HG02678 (cell line): ENCODE measurements around the gene TENT4B.
"Not testable (repeated sequence)": the region's sequence is repeated elsewhere in the genome, so short reads cannot be mapped to it uniquely, and the experiment has no call there.

ENCODE experiments used
- ATAC-seq: cut with Tn5 transposase; IDR thresholded peaks from one replicate; pipeline ENCODE4 v1.9.1; 2021; ENCODE audit warnings: mild to moderate bottlenecking, moderate library complexity; ENCODE audit not compliant: unreplicated experiment

TENT4B gene

DNA sequence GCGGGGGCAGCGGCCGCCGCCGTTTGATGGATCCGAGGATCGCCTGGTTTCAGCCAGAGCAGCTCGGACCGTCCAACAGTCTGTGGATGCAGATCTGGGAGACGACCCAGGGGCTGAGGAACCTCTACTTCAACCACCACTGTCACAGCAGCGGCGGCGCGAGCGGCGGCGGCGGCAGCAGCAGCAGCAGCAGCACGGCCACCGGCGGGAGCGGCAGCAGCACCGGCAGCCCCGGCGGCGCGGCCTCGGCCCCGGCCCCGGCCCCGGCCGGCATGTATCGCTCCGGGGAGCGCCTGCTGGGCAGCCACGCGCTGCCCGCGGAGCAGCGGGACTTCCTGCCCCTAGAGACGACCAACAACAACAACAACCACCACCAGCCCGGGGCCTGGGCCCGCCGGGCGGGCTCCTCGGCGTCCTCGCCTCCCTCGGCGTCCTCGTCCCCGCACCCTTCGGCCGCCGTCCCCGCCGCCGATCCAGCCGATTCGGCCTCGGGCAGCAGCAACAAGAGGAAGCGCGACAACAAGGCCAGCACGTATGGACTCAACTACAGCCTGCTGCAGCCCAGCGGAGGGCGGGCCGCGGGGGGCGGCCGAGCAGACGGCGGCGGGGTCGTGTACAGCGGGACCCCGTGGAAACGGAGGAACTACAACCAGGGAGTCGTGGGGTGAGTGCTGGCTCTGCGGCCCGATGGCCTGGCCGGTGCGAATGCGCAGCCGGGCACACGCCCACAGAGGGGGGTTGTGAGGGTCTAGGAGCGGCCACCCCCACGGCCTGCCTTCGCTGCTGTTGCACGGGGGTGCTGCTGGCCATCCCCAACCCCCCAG is 702 bp downstream of the TENT4B start:
- ATAC-seq = peak; percentile 13

GRCh38 chr16:50154420-50154950 is 1.4 kb downstream of the TENT4B start:
- ATAC-seq = no peak

GRCh38 chr16:50155925-50156324 is 2.8 kb downstream of the TENT4B start:
- ATAC-seq = no peak

DNA sequence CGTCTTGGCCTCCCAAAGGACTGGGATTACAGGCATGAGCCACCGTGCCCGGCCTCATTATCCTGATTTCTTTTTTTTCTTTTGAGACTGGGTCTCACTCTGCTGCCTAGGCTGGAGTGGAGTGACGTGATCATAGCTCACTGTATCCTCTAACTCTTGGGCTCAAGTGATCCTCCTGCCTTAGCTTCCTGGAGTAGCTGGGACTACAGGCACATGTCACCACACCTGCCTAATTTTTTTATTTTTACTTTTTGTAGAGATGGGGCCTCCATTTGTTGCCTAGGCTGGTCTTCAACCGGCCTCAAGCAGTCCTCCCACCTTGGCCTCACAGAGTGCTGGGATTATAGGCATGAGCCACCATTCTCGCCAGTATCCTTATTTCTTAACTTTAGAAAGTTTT is 3.5 kb downstream of the TENT4B start:
- no peak for ATAC-seq

GRCh38 chr16:50160495-50161164 is 7.5 kb downstream of the TENT4B start:
- ATAC-seq = no peak

- no peak for ATAC-seq
Measured at GRCh38 chr16:50161950-50162349, 8.8 kb downstream of the TENT4B start.

DNA sequence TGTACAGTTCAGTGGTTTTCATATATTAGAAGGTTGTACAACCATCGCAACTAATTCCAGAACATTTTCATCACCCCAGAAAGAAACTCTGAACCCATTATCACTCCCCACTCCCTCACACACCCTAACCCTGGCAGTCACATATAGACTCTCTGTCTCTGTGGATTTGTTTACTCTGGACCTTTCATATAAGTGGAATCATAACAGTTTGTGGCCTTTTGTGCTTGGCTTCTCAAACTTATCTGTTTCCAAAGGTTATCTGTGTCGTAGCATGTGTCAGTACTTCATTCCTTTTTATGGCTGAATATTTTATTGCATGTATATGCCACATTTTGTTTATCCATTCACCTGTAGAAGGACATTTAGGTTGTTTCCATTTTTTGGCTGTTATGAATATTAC is 12.4 kb downstream of the TENT4B start:
- no peak for ATAC-seq

DNA sequence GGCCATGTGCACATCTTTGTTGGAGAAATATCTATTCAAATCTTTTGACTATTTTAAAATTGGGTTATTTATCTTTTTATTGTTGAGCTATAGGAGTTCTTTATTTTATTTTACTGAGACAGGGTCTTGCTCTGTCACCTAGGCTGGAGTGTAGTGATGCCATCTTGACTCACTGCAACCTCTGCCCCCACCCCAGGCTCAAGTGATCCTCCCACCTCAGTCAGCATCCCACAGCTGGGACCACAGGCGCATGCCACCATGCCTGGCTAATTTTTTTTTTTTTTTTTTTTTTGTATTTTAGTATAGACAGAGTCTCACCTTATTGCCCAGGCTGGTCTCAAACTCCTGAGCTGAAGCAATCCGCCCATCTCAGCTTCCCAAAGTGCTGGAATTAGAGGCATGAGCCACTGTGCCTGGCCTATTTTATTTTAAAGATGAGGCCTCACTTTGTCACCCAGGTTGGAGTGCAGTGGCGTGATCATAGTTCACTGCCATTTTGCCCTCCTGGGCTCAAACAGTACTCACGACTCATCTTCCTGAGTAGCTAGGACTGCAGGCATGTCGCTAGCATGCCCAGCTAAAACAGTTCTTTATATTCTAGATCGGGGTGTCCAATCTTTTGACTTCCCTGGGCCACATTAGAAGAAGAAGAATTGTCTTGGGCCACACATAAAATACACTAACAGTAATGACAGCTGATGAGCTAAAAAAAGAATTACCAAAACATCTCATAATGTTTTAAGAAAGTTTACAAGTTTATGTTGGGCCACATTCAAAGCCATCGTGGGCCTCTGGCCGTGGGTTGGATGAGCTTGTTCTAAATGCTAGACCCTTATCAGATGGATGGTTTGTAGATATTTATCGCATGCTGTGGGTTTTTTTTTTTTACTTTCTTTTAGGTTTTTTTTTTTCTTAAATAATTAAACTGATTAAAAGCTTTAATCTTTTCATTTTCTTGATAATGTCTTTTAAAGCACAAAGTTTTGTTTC is 13.7 kb downstream of the TENT4B start:
- no peak for ATAC-seq

GRCh38 chr16:50167556-50167955 is 14.4 kb downstream of the TENT4B start:
- no peak for ATAC-seq

DNA sequence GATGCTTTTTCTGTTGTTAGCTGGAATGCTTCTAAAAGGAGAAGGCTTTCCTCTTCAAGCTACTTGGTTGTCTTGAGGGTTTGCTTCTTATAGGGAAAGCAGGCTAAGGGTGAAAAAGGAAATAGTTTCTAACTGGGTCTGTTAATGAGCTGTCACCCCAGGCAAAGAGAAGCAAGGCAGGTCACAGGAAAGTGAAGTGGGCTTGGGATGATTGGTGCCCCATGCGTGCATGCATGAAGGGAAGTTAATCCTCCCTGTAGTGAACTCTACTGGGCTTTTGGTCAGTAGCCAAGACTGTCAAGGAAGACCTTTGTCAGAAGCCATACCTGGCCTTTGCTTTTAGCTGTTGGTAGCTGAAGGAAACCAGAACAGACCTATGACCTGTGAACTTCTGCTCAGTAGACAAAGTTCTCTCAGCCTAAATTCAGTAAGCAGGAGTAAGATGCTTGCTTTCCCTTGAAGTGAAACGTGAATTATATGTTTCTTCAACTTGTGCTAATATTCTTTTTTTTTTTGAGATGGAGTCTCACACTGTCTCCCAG is 16.5 kb downstream of the TENT4B start:
- ATAC-seq = no peak

DNA sequence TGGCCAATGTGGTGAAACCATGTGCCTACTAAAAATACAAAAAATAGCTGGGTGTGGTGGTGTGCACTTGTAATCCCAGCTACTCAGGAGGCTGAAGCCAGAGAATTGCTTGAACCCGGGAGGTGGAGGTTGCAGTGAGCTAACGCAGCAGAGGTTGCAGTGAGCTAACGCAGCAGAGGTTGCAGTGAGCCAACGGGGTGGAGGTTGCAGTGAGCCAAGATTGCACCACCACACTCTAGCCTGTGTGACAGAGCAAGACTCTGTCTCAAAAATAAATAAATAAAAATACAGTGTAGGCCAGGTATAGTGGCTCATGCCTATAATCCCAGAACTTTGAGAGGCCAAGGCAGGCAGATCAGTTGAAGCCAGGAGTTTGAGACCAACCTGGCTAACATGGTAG is 18.7 kb downstream of the TENT4B start:
- not testable (repeated sequence) for ATAC-seq

DNA sequence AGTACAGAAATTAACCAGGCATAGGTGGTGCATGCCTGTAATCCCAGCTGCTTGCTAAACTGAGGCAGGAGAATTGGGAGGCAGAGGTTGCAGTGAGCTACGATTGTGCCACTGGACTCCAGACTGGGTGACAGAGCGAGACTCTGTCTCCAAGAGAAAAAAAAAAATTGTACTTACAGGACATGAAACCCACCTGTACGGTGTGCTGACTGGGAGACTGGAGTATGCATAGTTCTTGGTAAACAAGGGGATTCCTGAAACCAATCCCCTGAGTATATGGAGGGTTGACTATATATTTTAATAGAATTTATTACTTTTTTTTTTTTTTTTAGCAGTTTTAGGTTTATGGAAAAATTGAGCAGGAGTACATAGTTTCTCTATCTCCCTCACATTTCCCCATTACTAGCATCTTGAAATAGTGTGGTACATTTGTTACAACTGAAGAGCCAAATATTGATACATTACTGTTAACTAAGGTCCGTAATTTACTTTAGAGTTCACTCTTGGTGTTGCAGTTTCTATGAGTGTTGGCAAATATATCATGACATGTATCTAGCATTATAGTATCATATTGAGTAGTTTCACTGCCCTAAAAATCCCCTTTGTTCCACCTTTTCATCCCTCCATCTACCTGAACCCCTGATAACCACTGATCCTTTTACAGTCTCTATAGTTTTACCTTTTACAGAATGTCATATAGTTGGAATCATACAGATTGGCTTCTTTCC is 19.3 kb downstream of the TENT4B start:
- no peak for ATAC-seq

DNA sequence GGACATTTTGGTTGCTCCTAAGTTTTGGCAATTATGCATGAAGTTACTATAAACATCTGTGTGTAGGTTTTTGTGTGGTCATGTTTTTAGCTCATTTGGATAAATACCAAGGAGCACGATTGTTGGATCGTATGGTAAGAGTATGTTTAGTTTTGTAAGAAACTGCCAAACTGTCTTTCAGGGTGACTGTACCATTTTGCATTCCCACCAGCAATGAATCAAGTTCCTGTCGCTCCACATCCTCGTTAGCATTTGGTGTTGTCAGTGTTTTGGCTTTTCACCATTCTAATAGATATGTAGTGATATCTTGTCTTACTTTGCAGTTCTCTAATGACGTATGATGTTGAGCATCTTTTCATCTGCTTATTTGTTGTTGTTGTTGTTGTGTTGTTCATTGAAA is 20.2 kb downstream of the TENT4B start:
- no peak for ATAC-seq

- no peak for ATAC-seq
Measured at GRCh38 chr16:50178491-50178941, 25.4 kb downstream of the TENT4B start.

- ATAC-seq = no peak
Measured at GRCh38 chr16:50182441-50182840, 29.3 kb downstream of the TENT4B start.

- no peak for ATAC-seq
Measured at GRCh38 chr16:50183316-50183715, 30.2 kb downstream of the TENT4B start.

DNA sequence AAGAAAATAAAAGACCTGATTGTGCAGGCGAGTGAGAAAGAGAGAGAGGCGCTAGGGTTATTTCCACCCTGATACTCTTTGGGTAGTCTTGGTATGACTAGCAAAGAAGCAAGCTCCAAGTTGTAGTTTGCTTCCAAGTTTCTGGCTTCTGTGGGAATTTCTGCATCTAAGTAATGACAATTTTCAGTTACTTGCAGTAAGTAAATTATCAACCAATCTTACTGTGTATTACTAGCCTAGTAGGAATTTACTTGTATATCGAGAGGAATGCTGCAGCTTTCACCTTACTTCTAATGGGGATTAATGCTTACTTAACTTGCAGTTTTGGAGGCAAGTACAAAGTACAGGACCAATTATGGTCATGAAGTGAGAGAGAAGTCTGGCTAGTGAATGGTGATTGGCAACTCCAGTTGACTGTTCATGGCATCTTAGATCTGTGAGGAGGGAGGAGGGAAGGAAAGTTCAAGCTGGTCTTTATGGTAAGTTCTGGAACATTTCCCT is 31.9 kb downstream of the TENT4B start:
- no peak for ATAC-seq

GRCh38 chr16:50188619-50189136 is 35.6 kb downstream of the TENT4B start:
- ATAC-seq = no peak

- ATAC-seq = no peak
Measured at GRCh38 chr16:50190292-50190691, 37.2 kb downstream of the TENT4B start.
